HG02798 (cell line): ENCODE measurements around the gene ZNF425.
"Not testable (repeated sequence)": the region's sequence is repeated elsewhere in the genome, so short reads cannot be mapped to it uniquely, and the experiment has no call there.

ENCODE experiments used
- ATAC-seq: cut with Tn5 transposase; IDR thresholded peaks from one replicate; pipeline ENCODE4 v1.9.1; 2021; ENCODE audit warnings: mild to moderate bottlenecking; ENCODE audit not compliant: unreplicated experiment, poor library complexity

The ZNF425 gene

DNA sequence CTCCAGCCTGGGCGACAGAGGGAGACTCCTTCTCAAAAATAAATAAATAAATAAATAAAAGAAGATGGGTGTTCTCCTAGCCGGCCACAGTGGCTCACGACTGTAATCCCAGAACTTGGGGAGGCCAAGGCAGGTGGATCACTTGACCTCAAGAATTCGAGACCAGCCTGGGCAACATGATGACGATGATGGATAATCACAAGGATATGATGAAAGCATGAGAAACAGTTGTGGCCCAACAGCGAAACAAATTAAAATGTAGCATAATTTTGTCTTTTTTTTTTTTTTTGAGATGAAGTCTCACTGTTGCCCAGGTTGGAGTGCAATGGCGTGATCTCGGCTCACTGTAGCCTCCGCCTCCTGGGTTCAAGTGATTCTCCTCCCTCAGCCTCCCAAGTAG, 48.5 kb downstream of the ZNF425 start:
- ATAC-seq, result no peak

DNA sequence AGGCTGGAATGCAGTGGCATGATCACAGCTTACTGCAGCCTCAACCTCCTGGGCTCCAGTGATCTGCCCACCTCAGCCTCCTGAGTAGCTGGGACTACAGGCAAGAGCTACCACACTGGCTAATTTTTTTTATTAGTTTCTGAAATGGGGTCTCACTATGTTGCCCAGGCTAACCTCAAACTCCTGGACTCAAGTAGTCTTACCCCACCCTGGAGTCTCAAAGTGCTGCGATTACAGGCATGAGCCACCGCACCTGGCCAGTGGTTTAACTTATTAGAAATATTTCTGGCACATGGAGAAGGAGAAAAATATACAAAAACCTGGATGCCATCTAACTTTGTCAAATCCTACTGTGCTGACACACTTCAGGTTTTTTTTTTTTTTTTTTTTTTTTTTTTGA, 50.8 kb downstream of the ZNF425 start:
- no peak for ATAC-seq

DNA sequence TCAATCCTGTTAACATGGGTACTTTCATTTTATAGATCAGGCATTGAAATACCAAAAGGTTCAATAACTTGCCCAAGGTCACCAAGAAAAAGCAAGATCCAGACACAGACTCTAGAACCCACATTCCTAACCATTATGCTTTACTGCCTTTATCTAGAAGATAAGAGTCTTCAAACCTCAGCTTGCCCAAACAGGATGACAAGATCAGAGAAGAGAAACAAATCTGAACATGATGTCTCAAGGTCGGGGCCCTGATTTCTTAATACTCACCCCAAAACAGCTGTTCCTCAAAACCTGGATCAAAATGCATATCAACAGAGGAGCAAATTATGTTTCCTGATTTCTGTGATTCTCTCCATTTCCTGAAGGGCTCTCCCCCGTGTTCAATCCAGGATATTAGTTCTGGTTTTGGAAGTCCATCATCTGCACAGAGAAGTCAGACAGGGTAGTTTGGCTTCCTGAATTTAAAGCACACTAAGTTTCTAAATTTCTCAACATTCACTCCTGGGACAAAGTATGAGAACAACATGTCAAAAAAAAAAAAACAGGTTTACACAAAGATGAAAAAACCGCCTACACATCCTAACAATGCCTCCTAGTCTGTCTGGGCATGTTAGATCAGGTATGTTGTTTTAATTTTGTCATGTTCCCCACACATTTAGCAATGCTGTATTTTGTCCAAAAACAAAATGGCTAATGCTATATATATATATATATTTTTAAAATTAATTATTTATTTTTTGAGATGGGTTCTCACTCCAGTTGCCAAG, 51.8 kb downstream of the ZNF425 start:
- no peak for ATAC-seq

DNA sequence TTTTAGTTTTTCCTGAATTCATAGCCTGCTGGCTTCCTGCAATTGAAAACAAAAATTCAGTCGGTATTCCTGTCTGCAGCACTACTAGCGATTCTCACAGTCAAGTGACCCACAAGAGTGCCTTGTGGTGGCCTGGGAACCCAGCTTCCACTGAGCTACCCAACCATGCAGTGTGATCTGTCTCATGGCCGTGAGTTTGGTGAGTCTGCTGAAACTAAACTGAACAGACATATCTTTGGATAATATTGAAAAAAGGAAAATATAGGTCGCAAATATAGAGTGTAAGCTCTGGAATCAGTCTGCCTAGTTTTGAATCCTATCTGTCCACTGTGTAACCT, 53.7 kb downstream of the ZNF425 start:
- ATAC-seq, result no peak

DNA sequence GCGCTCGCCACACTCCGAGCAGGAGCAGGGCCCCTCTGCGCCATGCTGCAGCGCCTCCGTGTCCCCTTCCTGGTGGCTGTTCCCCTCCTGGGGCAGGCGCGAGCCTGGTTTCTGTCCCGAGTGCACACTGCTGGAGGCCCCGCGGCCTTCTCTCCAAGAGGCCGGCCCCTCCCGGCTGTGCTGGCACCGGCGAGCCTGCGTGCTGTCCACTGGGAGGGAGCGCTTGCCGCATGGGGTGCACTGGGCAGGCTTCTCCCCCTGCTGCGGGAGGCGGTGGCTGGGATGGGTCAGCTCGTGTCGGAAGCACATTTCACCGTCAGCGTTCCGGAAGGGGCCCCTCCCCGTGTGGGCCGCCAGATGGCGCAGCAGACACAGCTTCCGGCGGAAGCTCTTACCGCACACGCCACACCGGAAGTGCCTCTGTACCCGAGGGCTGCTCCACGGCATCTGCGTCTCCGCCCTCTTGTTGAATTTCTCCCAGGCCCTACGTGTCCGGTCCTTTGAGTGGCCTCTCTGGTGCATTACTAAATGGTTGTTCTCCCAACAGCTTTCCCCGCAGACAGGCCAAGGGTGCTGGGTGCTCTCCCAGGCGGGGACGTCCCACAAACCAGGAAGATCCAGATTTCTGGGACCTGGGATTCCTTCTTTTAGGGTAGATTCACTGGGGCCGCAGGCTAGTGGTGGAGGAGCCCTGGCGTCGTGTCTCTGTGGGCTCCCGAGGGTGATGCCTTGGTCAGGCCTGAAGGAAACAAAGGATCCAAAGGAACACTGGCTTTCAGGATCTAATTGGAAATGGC, 54.3 kb downstream of the ZNF425 start:
- ATAC-seq, result no peak

DNA sequence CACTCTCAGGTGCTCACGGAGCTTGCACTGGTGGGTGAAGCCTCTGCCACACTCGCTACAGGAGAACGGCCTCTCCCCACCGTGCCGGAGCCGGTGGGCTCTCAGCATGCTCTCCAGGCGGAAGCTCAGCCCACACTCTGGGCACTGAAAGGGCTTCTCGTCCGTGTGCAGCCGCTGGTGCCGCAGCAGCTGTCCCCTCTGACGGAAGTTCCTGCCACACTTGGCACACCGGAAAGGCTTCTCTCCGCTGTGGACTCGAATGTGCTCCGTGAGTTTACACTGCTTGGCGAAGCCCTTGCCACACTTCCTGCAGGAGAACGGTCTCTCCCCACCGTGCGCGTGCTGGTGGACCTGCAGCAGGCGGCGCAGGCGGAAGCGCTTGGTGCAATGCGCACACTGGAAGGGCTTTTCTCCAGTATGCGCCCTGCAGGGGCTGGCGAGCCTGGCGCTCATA, 54.9 kb downstream of the ZNF425 start:
- ATAC-seq, result no peak

DNA sequence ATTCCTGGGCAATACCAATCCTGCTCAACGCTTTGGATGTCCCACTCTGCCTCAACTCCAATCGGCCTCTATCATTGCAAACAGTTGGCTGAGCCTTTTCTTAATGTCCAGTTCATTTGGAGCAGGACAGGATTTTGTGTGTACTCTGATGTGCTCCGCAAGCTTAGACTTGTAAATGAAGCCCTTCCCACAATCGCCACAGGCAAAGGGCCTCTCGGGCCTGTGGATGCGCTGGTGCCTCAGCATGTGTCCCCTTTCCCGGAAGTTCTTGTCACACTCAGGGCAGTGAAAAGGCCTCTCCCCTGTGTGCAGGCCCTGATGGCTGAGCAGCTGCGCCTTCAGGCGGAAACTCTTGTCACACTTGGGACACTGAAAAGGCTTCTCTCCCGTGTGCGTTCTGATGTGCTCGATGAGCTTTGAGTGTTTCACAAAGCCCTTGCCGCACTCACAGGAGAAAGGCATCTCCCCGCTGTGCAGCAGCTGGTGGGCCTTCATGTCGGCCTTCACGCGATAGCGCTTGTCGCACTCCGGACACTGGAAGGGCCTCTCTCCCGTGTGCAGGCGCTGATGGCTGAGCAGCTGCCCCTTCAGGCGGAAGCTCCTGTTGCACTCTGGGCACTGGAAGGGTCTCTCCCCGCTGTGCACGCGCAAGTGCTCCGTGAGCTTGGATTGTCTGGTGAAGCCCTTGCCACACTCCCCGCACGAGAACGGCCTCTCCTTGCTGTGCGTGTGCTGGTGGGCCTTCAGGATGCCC, 55.6 kb downstream of the ZNF425 start:
- no peak for ATAC-seq

DNA sequence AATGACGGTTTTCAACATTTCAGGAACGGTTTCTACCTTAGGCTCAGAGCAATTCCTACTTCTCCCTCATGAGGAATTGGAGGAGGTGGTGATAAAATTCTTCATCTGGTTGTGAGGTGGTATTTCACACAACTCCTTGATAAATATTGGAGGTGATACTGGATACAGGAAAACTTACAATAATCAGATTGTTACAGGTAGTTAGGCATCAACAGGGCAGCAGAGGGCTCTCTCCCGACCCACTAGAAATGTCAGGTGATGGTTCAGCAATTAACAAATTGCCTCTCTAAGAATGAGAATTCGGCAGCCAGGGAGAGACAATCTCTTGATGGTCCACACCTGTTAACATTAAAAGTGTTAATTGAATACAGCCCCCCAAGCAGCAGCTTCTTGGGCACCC, 58.3 kb downstream of the ZNF425 start:
- no peak for ATAC-seq

DNA sequence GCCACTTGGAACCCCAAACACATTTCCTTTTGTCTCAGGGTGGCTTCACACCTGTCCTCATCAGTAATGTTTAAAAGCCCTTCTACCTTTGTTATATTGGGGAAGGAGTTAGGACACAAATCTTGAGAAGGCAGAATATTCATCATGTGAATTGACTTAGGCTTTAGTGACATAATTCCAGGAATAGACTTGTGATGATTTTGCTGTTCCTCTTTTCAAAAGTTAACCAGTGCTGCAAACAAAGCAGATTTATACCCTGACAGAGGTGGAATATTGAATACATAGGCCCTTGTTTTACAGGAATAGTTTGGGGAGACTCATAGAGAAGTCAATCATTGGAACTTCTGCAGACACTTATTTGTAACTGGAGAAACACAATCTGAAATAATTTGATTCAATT, 62.6 kb downstream of the ZNF425 start:
- no peak for ATAC-seq

DNA sequence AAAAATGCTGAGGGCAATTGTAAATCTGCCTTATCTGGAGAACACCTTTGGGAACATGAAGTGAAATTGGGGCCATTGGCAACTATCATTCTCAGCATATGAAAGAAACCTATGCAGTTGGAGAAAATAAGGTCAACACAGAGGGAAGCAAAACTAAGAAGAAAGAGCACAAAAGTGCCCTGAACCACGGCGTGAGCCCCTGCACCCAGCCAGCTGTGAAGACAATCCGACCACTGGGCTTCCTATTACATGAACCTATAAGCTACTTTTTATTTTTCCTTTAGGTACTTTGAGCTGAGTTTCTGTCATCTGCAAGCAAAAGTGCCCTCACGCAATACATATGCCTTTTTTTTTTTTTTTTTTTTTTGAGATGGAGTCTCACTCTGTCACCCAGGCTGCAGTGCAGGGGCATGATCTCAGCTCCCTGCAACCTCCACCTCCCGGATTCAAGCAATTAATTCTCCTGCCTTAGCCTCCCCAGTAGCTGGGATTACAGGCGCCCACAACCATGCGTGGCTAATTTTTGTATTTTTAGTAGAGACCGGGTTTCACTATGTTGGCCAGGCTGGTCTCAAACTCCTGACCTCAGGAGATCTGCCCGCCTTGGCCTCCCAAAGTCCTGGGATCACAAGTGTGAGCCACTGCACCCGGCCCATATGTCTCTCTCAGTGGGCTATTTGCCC, 63.8 kb downstream of the ZNF425 start:
- not testable (repeated sequence) for ATAC-seq

DNA sequence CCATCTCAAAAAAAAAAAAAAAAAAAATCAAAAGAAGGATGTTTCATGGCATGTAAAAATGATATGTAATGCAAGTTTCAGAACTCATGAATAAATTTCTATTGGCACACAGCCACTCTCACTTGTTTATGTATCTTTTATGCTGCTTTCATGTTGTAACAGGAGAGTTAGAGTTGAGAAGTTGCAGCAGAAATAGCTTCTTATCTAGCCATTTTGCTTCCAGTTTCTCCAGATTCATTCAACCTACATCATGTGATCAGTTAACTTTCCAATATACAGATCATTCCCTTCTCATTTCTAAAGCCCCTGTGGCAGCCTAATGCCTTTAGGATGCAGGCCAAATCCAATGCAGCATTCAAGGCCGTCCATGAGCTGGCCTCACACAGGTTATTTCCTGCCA, 66.0 kb downstream of the ZNF425 start:
- ATAC-seq, result no peak

DNA sequence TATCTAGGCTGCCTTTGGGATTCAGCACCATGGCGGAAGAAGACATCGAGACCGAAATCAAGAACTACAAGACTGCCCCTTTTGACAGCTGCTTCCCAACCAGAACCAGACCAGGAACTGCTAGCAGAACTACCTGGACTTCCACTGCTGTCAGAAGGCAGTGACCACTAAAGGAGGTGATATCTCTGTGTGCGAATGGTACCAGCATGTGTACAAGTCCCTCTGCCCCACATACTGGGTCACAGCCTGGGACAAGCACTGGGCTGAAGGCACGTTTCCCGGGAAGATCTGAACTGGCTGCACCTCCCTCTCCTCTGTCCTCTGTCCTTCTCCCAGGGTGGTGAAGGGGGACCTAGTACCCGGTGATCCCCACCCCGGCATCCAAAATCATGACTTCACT, 72.2 kb downstream of the ZNF425 start:
- no peak for ATAC-seq

DNA sequence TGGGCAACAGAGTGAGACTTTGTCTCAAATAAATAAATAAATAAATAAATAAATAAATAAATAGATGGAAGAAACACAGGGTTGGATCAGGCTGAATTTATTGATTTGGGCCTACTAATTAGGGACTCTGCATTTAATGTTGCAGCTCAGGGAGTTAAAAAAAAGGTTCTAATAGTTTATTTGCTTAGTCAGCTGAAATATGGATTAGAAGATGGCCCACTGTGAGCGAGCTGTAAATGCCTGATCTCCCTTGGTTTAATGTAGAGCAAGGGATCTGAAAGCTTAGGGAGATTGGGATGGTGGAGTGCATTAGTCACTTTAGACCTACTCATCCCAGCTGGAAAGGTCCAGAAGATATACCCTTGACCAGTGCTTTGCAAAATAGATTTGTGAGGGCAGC, 72.7 kb downstream of the ZNF425 start:
- no peak for ATAC-seq
